ENCODE measurements around the gene DLGAP1.

DNA sequence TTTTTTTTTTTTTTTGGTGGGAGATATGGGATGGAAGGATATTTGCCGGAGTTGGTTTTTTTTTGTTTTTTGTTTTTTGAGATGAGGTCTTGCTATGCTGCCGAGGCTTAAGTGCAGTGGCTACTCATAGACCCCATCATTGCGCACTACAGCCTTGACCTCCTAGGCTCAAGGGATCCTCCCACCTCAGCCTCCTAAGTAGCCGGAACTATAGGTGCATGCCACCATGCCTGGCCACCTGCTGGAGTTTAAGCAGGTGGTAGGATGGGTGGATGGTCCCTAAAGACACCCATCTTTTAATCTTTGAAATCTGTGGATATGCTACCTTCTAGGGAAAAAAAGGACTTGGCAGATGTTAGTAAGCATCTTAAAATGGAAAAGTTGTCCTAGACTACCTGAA lies 835.4 kb downstream of the DLGAP1 start:
- TF ChIP-seq POLR2AphosphoS5 (IDR thresholded peaks at IDR 0.05) = no peak
- no peak for TF ChIP-seq CTCF (IDR thresholded peaks at IDR 0.05)
- no peak for TF ChIP-seq POLR2A (IDR thresholded peaks at IDR 0.05)
- no peak for TF ChIP-seq EP300 (IDR thresholded peaks at IDR 0.05)

Data from gastroesophageal sphincter (tissue), 3 donors.